ENCODE measurements around the gene CNTN2.

Gene CNTN2

GRCh38 chr1:205030896-205031295 lies 12.1 kb upstream of the CNTN2 start:
- no peak for DNase-seq (ENCODE audit: low read depth)
- TF ChIP-seq CTCF (IDR thresholded peaks at IDR 0.05; ENCODE audit: low read depth, low read length, missing control alignments), result no peak
- H3K4me3 ChIP-seq (ENCODE audit: low read depth, low read length), result no peak overlapping the region
- in situ Hi-C loops (cut with HindIII; ENCODE audit: low sequenced_read_pairs), result no loop called here

DNA sequence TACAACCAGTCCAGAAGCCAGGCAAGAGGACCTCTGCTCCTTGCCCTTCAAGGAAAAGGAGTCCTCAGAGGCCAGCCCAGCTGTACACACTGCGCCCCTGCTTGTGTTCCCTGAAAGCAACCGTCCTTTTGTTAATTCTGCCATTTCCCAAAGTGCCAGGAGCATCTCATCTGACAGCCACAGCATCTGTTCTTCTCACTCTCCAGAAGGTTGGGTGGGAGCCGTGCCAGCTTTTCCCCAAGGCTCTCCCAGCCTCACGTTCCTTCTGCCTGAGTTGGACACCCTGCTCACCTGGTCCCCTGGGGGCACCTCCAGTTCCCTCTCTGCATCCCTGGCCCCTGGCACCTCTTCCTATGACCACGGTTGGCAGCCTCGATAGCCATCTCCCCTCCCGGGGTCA lies 10.5 kb upstream of the CNTN2 start:
- no peak overlapping the region for H3K4me3 ChIP-seq (ENCODE audit: low read depth, low read length)
- in situ Hi-C loops (cut with HindIII; ENCODE audit: low sequenced_read_pairs), result no loop called here
- TF ChIP-seq CTCF (IDR thresholded peaks at IDR 0.05; ENCODE audit: low read depth, low read length, missing control alignments), result no peak
- no peak for DNase-seq (ENCODE audit: low read depth)

DNA sequence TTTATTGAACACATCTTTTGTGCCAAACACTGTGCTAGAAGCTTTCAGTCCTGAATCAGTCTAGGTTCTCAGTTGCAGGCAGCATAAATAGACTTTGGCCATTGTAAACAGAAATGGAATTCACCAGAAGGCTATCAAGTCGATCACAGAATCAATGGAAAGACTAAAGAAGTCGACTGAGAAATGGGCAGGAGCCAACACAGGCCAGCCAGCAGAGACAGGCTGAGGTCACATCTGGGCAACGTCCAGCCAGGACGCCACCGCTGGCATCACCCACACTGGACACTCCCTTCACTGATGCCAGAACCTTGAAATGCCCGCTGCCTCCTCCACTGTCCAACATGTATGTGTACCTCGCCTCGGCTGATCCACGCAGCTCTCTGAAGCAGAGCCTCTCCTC lies 5.5 kb upstream of the CNTN2 start:
- no peak for TF ChIP-seq CTCF (IDR thresholded peaks at IDR 0.05; ENCODE audit: low read depth, low read length, missing control alignments)
- DNase-seq (ENCODE audit: low read depth), result no peak
- no peak overlapping the region for H3K4me3 ChIP-seq (ENCODE audit: low read depth, low read length)
- in situ Hi-C loops (cut with HindIII; ENCODE audit: low sequenced_read_pairs), result no loop called here

- in situ Hi-C loops (cut with HindIII; ENCODE audit: low sequenced_read_pairs), result no loop called here
- H3K4me3 ChIP-seq (ENCODE audit: low read depth, low read length), result no peak overlapping the region
- no peak for DNase-seq (ENCODE audit: low read depth)
- TF ChIP-seq CTCF (IDR thresholded peaks at IDR 0.05; ENCODE audit: low read depth, low read length, missing control alignments), result no peak
Measured at GRCh38 chr1:205038132-205038786, 4.8 kb upstream of the CNTN2 start.

GRCh38 chr1:205041001-205041715 lies 1.9 kb upstream of the CNTN2 start:
- no peak overlapping the region for H3K4me3 ChIP-seq (ENCODE audit: low read depth, low read length)
- in situ Hi-C loops (cut with HindIII; ENCODE audit: low sequenced_read_pairs), result no loop called here
- no peak for DNase-seq (ENCODE audit: low read depth)
- no peak for TF ChIP-seq CTCF (IDR thresholded peaks at IDR 0.05; ENCODE audit: low read depth, low read length, missing control alignments)

GRCh38 chr1:205041998-205042910 lies 758 bp upstream of the CNTN2 start:
- no peak for DNase-seq (ENCODE audit: low read depth)
- no peak for TF ChIP-seq CTCF (IDR thresholded peaks at IDR 0.05; ENCODE audit: low read depth, low read length, missing control alignments)
- in situ Hi-C loops (cut with HindIII; ENCODE audit: low sequenced_read_pairs), result no loop called here
- no peak overlapping the region for H3K4me3 ChIP-seq (ENCODE audit: low read depth, low read length)
